Activated CD4-positive, alpha-beta T cell treated with anti-CD3 and anti-CD28 coated beads, Interleukin-2, amount 50 U/mL, for 16 hours (primary cell): ENCODE results near the gene RET.

Experiments used
- DNase-seq: peaks from one replicate; pipeline ENCODE4 v3.0.0-alpha.2; 2020

Gene RET

GRCh38 chr10:43076876-43077420 is at the start of gene RET:
Gene RET, plus strand, starts transcription at chr10:43077069. Its CDS starts 190 bp downstream, at chr10:43077259.
- peak; percentile 36 for DNase-seq

GRCh38 chr10:43027331-43027955 is 49.4 kb upstream of the RET start:
- no peak for DNase-seq

- DNase-seq: no peak
Measured at GRCh38 chr10:43028143-43028542, 48.7 kb upstream of the RET start.

- no peak for DNase-seq
Measured at GRCh38 chr10:43029043-43029442, 47.8 kb upstream of the RET start.

- no peak for DNase-seq
Measured at GRCh38 chr10:43032613-43033012, 44.3 kb upstream of the RET start.

GRCh38 chr10:43035800-43036199 is 41.1 kb upstream of the RET start:
- no peak for DNase-seq

- no peak for DNase-seq
Measured at GRCh38 chr10:43036481-43037428, 40.1 kb upstream of the RET start.

- no peak for DNase-seq
Measured at GRCh38 chr10:43037440-43037839, 39.4 kb upstream of the RET start.

- DNase-seq: no peak
Measured at GRCh38 chr10:43037942-43038782, 38.7 kb upstream of the RET start.

GRCh38 chr10:43038783-43039623 is 37.9 kb upstream of the RET start:
- DNase-seq: no peak

- no peak for DNase-seq
Measured at GRCh38 chr10:43039624-43040481, 37.0 kb upstream of the RET start.

GRCh38 chr10:43040482-43041256 is 36.2 kb upstream of the RET start:
- DNase-seq: no peak

GRCh38 chr10:43041422-43042342 is 35.2 kb upstream of the RET start:
- no peak for DNase-seq

GRCh38 chr10:43042503-43043341 is 34.1 kb upstream of the RET start:
- no peak for DNase-seq

- DNase-seq: no peak
Measured at GRCh38 chr10:43043342-43043772, 33.5 kb upstream of the RET start.

- no peak for DNase-seq
Measured at GRCh38 chr10:43043773-43044447, 33.0 kb upstream of the RET start.

GRCh38 chr10:43044448-43044921 is 32.4 kb upstream of the RET start:
- DNase-seq: no peak
